Gastrocnemius medialis (tissue), 4 donors: ENCODE results near the gene LIPT2. TPM values are rescaled to one million over a fixed set of nuclear protein-coding genes. Genes with fewer than 3 reads are reported as not detected.

Source experiments
- ATAC-seq, 2 donors: fragments of 150-250 bp; one replicate each; pipeline ENCODE4 v1.9.1; 2016
- DNase-seq, 2 donors: peaks; one replicate each; pipeline ENCODE4 v3.0.0-alpha.2; 2019
- H3K27ac ChIP-seq, 4 donors: fragments of 200-600 bp; sonication (generic); 1 replicate in 1 of 4; 2 replicates in 3 of 4; pipeline ENCODE4 v1.5.1; 2016 to 2018; ENCODE audit warnings: mild to moderate bottlenecking in 2 of 4, moderate library complexity in 1 of 4
- H3K27me3 ChIP-seq, 3 donors: fragments of 200-600 bp; sonication (generic) in 2 of 3; 1 replicate in 1 of 3; 2 replicates in 2 of 3; pipeline versions ENCODE4 v1.5.1 to v1.6.0; 2016 to 2019; ENCODE audit warnings: mild to moderate bottlenecking in 1 of 3, moderate library complexity in 1 of 3
- H3K36me3 ChIP-seq, 2 donors: fragments of 200-600 bp; sonication (generic) in 1 of 2; one replicate each; pipeline ENCODE4 v1.5.1; 2017 to 2018
- H3K4me1 ChIP-seq, 2 donors: fragments of 200-600 bp; sonication (generic) in 1 of 2; one replicate each; pipeline ENCODE4 v1.5.1; 2016 to 2017; ENCODE audit warnings: mild to moderate bottlenecking in 2 of 2
- H3K4me3 ChIP-seq, 4 donors: fragments of 200-600 bp; sonication (generic) in 3 of 4; 1 replicate in 1 of 4; 2 replicates in 3 of 4; pipeline ENCODE4 v1.5.1; 2016 to 2019; ENCODE audit warnings: mild to moderate bottlenecking in 2 of 4
- H3K9me3 ChIP-seq, 3 donors: fragments of 200-600 bp; sonication (generic) in 2 of 3; 1 replicate in 1 of 3; 2 replicates in 2 of 3; pipeline ENCODE4 v1.5.1; 2016 to 2019
- POLR2A ChIP-seq, 2 donors: fragments of 450-650 bp; IDR thresholded peaks; one replicate each; pipeline ENCODE4 v1.6.1; 2017; ENCODE audit warnings: antibody characterized with exemption in 2 of 2, mild to moderate bottlenecking in 2 of 2, moderate library complexity in 2 of 2
- in situ Hi-C, 4 donors: fragments of 200-750 bp; cut with MboI; loops; one replicate each; pipeline versions ENCODE4 v1.15.0 to v1.8.0; 2017; ENCODE audit warnings: low sequenced_read_pairs in 4 of 4
- intact Hi-C: fragments of 100-400 bp; cut with DNase I; formaldehyde crosslinking; loops from one replicate; pipeline ENCODE4 v1.15.1; 2023; ENCODE audit warnings: low total_unique reads
- total RNA-seq, 4 donors: library from RNA; depleted of rRNA; stranded (reverse); fragments of >200 nt; gene quantifications; one replicate each; pipeline versions ENCODE4 v1.1.0 to v1.2.3, GENCODE V29; 2016
- TF ChIP-seq, protein P1 (sequence below), 5 experiments: fragments of 450-650 bp in 3 of 5; fragments of 200-600 bp in 2 of 5; sonication (generic) in 2 of 5; IDR thresholded peaks in 4 of 5; conservative IDR thresholded peaks in 1 of 5; 1 replicate in 4 of 5; 2 replicates in 1 of 5; pipeline ENCODE4 v1.5.1; 2016 to 2019; ENCODE audit warnings: antibody characterized with exemption in 5 of 5, mild to moderate bottlenecking in 3 of 5, moderate library complexity in 3 of 5

Gene LIPT2
- total RNA-seq, 4 donors from 2014 or later: 3.5 to 11.2 (median 8.3) TPM

DNA sequence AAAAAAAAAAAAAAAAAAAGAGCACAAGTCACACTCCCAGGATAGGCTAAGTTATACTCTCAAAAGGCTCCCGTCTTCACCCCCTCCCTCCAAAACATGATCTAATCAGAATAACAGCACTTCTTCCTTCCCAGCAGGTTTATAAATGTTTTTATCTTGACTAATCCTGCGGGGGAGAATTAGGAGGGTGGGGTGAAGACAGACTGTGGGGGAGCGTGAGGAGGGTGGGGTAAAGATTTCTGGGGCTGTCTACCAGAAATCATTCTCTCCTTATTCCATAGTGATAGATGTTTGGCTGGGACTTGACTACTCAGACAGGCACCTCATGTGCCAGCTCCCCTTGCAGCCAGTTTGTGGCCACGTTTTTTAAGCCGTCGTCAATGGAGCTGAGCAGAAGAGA, 43.2 kb downstream of the LIPT2 start:
- in situ Hi-C loops (loop anchor here (5.0 to 25.0 kb wide), 4 partner anchors 68 to 287 kb away; partner anchors contain the start of genes CHRDL2 (in 2 of the 4) and RNF169 (in 2 of the 4)), intact Hi-C loops (loop anchor here (5.0 kb wide), 1 partner anchor 277 kb away; no protein-coding TSS in a partner anchor)
- no peaks in the 10 kb centered on the region for H3K27me3 ChIP-seq
- no peak overlapping the region for H3K4me3 ChIP-seq
- no peak for ATAC-seq
- no peaks in the 10 kb centered on the region for H3K36me3 ChIP-seq
- TF ChIP-seq, protein P1, sequence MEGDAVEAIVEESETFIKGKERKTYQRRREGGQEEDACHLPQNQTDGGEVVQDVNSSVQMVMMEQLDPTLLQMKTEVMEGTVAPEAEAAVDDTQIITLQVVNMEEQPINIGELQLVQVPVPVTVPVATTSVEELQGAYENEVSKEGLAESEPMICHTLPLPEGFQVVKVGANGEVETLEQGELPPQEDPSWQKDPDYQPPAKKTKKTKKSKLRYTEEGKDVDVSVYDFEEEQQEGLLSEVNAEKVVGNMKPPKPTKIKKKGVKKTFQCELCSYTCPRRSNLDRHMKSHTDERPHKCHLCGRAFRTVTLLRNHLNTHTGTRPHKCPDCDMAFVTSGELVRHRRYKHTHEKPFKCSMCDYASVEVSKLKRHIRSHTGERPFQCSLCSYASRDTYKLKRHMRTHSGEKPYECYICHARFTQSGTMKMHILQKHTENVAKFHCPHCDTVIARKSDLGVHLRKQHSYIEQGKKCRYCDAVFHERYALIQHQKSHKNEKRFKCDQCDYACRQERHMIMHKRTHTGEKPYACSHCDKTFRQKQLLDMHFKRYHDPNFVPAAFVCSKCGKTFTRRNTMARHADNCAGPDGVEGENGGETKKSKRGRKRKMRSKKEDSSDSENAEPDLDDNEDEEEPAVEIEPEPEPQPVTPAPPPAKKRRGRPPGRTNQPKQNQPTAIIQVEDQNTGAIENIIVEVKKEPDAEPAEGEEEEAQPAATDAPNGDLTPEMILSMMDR (IDR thresholded peaks at IDR 0.05 in 4 of 5, conservative IDR thresholded peaks at IDR 0.05 in 1 of 5): no peak
- no peak for TF ChIP-seq POLR2A (IDR thresholded peaks at IDR 0.05)
- no peak overlapping the region for H3K27ac ChIP-seq
- H3K4me1 ChIP-seq: peaks cover 0 to 2% of the 10 kb centered on the region in 2 donors
- no peaks in the 10 kb centered on the region for H3K9me3 ChIP-seq
- no peak for DNase-seq

DNA sequence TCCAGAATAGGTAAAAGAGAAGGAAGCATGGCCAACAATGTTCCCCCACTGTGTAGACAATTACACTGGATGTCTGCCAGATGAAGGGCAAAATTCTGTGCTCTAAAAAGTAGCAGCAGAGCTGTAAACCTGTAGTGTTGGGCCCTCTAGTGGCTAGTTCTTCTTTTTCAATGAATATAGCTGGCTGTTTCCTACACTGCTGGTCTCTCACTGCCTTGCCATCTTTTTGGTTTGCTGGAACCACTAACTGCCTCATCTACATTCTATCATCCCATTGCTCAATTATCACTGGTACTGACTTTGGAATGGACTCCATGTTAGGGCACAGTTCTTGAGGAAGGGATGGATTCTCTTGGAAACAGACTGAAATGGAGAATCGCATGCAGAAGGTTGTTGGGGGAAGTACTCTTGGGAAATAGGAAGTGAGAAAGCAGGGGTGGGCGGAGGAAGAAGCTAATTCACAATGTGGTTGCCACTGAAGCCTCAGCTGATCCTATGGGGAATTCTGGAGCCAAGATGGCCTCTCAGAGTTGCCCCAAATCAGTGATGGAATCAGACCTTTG, 44.1 kb downstream of the LIPT2 start:
- Histone ChIP-seq H3K27me3 (no peaks in the 10 kb centered on the region), H3K4me1 (peaks cover 8 to 9% of the 10 kb centered on the region in 2 donors), H3K27ac (no peak overlapping the region), H3K9me3 (no peaks in the 10 kb centered on the region), H3K4me3 (no peak overlapping the region), H3K36me3 (no peaks in the 10 kb centered on the region)
- ATAC-seq (peak; percentile 71 to 78), DNase-seq (peak in 1 of 2 donors; percentile 28)
- TF ChIP-seq, protein P1 (IDR thresholded peaks at IDR 0.05 in 4 of 5, conservative IDR thresholded peaks at IDR 0.05 in 1 of 5): peak; percentile 52 to 79 (median 74)
- no peak for TF ChIP-seq POLR2A (IDR thresholded peaks at IDR 0.05)
- in situ Hi-C loops: loop anchor here in 3 of 4 donors (5.0 to 10.0 kb wide), 4 partner anchors 55 to 195 kb away; partner anchors contain the start of gene PGM2L1 (in 1 of the 3)
- intact Hi-C loops: loop anchor here (1.0 to 2.0 kb wide), 2 partner anchors 61 to 195 kb away; no protein-coding TSS in a partner anchor

DNA sequence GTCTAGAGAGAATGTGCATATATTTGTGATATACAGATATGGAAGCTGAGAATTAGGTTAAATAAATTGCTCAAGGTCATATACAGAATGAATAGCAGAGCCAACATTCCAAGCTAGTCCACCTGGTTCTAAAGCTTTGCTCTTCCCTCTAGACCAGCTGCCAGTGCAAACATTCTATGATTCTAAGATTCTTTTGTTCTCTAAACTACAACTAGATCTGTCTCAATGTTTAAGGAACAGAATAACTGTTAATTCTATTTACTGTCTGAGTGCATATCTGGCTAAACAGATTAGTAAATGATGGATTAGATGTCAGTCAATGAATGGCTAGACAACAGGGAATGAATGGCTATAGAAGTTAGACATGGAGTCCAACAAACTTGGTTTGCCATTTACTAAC, 45.8 kb downstream of the LIPT2 start:
- in situ Hi-C loops (loop anchor here in 3 of 4 donors (5.0 to 10.0 kb wide), 4 partner anchors 53 to 193 kb away; partner anchors contain the start of gene PGM2L1 (in 1 of the 3)), intact Hi-C loops (loop anchor here (2.0 kb wide), 1 partner anchor 193 kb away; no protein-coding TSS in a partner anchor)
- H3K27me3 ChIP-seq: no peaks in the 10 kb centered on the region
- ATAC-seq: no peak
- no peak overlapping the region for H3K27ac ChIP-seq
- DNase-seq: no peak
- peaks cover 26% of the 10 kb centered on the region in 2 donors for H3K4me1 ChIP-seq
- H3K9me3 ChIP-seq: no peaks in the 10 kb centered on the region
- no peaks in the 10 kb centered on the region for H3K36me3 ChIP-seq
- no peak overlapping the region for H3K4me3 ChIP-seq
- TF ChIP-seq, protein P1 (IDR thresholded peaks at IDR 0.05 in 4 of 5, conservative IDR thresholded peaks at IDR 0.05 in 1 of 5): no peak
- no peak for TF ChIP-seq POLR2A (IDR thresholded peaks at IDR 0.05)

DNA sequence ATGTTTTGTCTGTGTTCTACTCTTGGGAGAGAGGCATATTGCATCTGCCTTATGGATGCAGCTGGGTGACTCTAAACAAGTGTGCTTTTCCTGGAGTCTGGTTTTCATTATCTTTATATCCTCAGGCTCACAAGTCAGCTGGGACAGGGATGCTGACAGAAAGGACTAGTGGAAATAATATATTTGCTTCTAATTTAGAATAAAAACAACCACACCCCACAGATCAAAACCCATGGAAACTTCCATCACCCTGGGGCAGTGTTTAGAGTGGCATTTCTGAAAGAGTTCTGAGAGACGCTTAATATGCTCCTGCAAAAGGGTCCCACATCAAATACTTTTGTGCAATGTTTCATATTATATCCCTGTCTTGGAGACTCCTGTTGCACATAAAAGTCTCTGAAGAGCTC, 47.0 kb downstream of the LIPT2 start:
- Histone ChIP-seq H3K27me3 (no peaks in the 10 kb centered on the region), H3K4me3 (no peak overlapping the region), H3K9me3 (no peaks in the 10 kb centered on the region), H3K4me1 (peaks cover 27 to 31% of the 10 kb centered on the region in 2 donors), H3K36me3 (no peaks in the 10 kb centered on the region), H3K27ac (no peak overlapping the region)
- intact Hi-C loops (no loop called here), in situ Hi-C loops (loop anchor here in 3 of 4 donors (5.0 to 10.0 kb wide), 4 partner anchors 52 to 192 kb away; partner anchors contain the start of gene PGM2L1 (in 1 of the 3))
- no peak for DNase-seq
- no peak for ATAC-seq
- no peak for TF ChIP-seq POLR2A (IDR thresholded peaks at IDR 0.05)
- TF ChIP-seq, protein P1 (IDR thresholded peaks at IDR 0.05 in 4 of 5, conservative IDR thresholded peaks at IDR 0.05 in 1 of 5): no peak
